HG02759 (cell line): Measurements from ENCODE around the gene FAM111B.
"Not testable (repeated sequence)": the region's sequence is repeated elsewhere in the genome, so short reads cannot be mapped to it uniquely, and the experiment has no call there.

ENCODE experiments used
- ATAC-seq: cut with Tn5 transposase; IDR thresholded peaks from one replicate; pipeline ENCODE4 v1.9.1; 2021; ENCODE audit warnings: mild to moderate bottlenecking, moderate library complexity; ENCODE audit not compliant: unreplicated experiment

The FAM111B gene

GRCh38 chr11:59102259-59102765 lies 4.7 kb upstream of the FAM111B start:
- ATAC-seq: peak; percentile 68

- ATAC-seq: not testable (repeated sequence)
Measured at GRCh38 chr11:59107721-59108120, 684 bp downstream of the FAM111B start.

GRCh38 chr11:59112494-59112893 lies 5.5 kb downstream of the FAM111B start:
- no peak for ATAC-seq

- ATAC-seq: no peak
Measured at GRCh38 chr11:59114344-59114743, 7.3 kb downstream of the FAM111B start.

- no peak for ATAC-seq
Measured at GRCh38 chr11:59115553-59115952, 8.5 kb downstream of the FAM111B start.

- ATAC-seq: no peak
Measured at GRCh38 chr11:59117774-59118173, 10.7 kb downstream of the FAM111B start.

GRCh38 chr11:59119826-59120225 lies 12.8 kb downstream of the FAM111B start:
- ATAC-seq: no peak

- peak; percentile 99 for ATAC-seq
Measured at GRCh38 chr11:59135648-59136461, 28.8 kb downstream of the FAM111B start.

- ATAC-seq: not testable (repeated sequence)
Measured at GRCh38 chr11:59136551-59136950, 29.5 kb downstream of the FAM111B start.

- ATAC-seq: no peak
Measured at GRCh38 chr11:59137190-59137589, 30.2 kb downstream of the FAM111B start.

GRCh38 chr11:59138643-59139042 lies 31.6 kb downstream of the FAM111B start:
- ATAC-seq: no peak

GRCh38 chr11:59141191-59141590 lies 34.2 kb downstream of the FAM111B start:
- no peak for ATAC-seq

- no peak for ATAC-seq
Measured at GRCh38 chr11:59141673-59142460, 34.8 kb downstream of the FAM111B start.

- ATAC-seq: peak; percentile 66
Measured at GRCh38 chr11:59142530-59143507, 35.8 kb downstream of the FAM111B start, which contains the start of gene FAM111A. FAM111A (plus strand) TSS chr11:59142856; CDS start chr11:59148873, 6,017 bp downstream.

GRCh38 chr11:59144096-59144495 lies 37.1 kb downstream of the FAM111B start:
- ATAC-seq: no peak

GRCh38 chr11:59144579-59145345 lies 37.7 kb downstream of the FAM111B start:
- peak; percentile 59 for ATAC-seq

GRCh38 chr11:59145534-59145933 lies 38.5 kb downstream of the FAM111B start:
- no peak for ATAC-seq

GRCh38 chr11:59151761-59152160 lies 44.7 kb downstream of the FAM111B start:
- peak; percentile 47 for ATAC-seq

- peak; percentile 89 for ATAC-seq
Measured at GRCh38 chr11:59152312-59152951, 45.4 kb downstream of the FAM111B start.
